Stimulated activated CD4-positive, alpha-beta T cell treated with anti-CD3 and anti-CD28 coated beads, Interleukin-4, amount 100 ng/mL, for 48 hours (primary cell): ENCODE results near the gene CWC15.
"Not testable (repeated sequence)": the region's sequence is repeated elsewhere in the genome, so short reads cannot be mapped to it uniquely, and the experiment has no call there.

Source experiments
- DNase-seq, 2 donors: peaks; one replicate each; pipeline ENCODE4 v3.0.0-alpha.2; 2020; ENCODE audit warnings: low read depth in 2 of 2

The CWC15 gene

DNA sequence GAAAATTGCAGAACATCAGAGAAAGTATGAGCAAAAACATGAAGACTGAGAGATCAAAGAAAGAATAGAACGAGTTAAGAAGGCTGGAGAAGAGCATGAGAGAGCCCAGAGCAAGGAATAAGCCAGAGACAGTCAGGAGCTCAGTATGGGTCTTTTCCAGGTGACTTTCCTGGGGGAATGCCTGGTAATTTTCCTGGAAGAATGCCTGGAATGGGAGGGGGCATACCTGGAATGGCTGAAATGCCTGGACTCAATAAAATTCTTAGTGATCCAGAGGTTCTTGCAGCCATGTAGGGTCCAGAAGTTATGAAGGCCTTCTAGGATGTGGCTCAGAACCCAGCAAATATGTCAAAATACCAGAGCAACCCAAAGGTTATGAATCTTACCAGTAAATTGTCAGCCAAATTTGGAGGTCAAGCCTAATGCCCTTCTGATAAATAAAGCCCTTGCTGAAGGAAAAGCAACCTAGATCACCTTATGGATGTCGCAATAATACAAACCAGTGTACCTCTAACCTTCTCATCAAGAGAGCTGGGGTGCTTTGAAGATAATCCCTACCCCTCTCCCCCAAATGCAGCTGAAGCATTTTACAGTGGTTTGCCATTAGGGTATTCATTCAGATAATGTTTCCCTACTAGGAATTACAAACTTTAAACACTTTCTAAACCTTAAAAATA, 59.5 kb downstream of the CWC15 start:
- DNase-seq = not testable (repeated sequence)

DNA sequence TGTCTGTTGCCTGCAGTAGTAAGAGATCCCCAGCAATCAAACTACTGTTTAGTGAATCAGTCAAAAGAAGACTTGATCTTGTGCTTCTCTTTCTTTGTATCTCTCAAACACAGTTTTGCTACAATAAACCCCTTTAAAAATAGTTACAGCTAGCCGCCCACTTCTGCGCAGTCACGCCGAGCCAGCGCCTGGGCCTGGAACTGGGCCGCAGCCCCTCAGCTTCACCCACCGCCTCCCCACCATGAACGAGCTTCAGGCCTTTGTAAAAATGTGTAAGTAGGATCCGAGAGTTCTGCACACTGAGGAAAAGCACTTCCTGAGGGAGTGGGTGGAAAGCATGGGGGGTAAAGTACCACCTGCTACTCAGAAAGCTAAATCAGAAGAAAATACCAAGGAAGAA, 60.5 kb downstream of the CWC15 start:
- no peak for DNase-seq
